Activated CD4-positive, alpha-beta T cell treated with anti-CD3 and anti-CD28 coated beads for 36 hours (primary cell): ENCODE results near the gene ZFPM1. TPM values are rescaled to one million over a fixed set of nuclear protein-coding genes. Genes with fewer than 3 reads are reported as not detected.
A peak's percentile ranks its signal among the peaks of the same experiment; 100 is the strongest.

ENCODE experiments used
- ATAC-seq: fragments of 200-7000 bp; cut with Tn5 transposase; one replicate; pipeline ENCODE4 v1.10.0; 2021; ENCODE audit warnings: mild to moderate bottlenecking, moderate library complexity
- CTCF ChIA-PET: fragments of 350-600 bp; sonication (Branson Sonifier 250); formaldehyde crosslinking; loops from one replicate; lab custom pipeline; 2021; ENCODE audit warnings: antibody characterized with exemption; lab: Charles Lee
- POLR2A ChIA-PET: fragments of 350-600 bp; sonication (Branson Sonifier 250); formaldehyde crosslinking; loops from one replicate; lab custom pipeline; 2021; ENCODE audit warnings: antibody characterized with exemption, inconsistent platforms; lab: Charles Lee
- DNase-seq: peaks from one replicate; pipeline ENCODE4 v3.0.0-alpha.2; 2020
- H3K27ac Mint-ChIP-seq: one replicate; pipeline ENCODE4 v1.8.0; 2021; ENCODE audit warnings: mixed read lengths
- H3K27me3 Mint-ChIP-seq: one replicate; pipeline ENCODE4 v1.8.0; 2021; ENCODE audit warnings: mixed read lengths
- H3K36me3 Mint-ChIP-seq: one replicate; pipeline ENCODE4 v1.8.0; 2021; ENCODE audit warnings: low read depth, mixed read lengths
- H3K4me1 Mint-ChIP-seq: one replicate; pipeline ENCODE4 v1.8.0; 2021; ENCODE audit warnings: mixed read lengths
- H3K4me3 Mint-ChIP-seq: one replicate; pipeline ENCODE4 v1.8.0; 2021; ENCODE audit warnings: mild to moderate bottlenecking, moderate library complexity, mixed read lengths
- H3K9me3 Mint-ChIP-seq: one replicate; pipeline ENCODE4 v1.8.0; 2021; ENCODE audit warnings: low read depth, mixed read lengths
- intact Hi-C, 2 experiments: fragments of 100-400 bp; cut with DNase I in 1 of 2; cut with micrococcal nuclease in 1 of 2; formaldehyde crosslinking; loops; one replicate each; pipeline versions ENCODE4 v1.14.2 to v1.15.1; 2022 to 2024; cut with DNase I, micrococcal nuclease
- total RNA-seq, 2 experiments: library from RNA; stranded (reverse); gene quantifications; one replicate each; pipeline ENCODE4 v1.2.3, GENCODE V29; 2021

ZFPM1 gene
- total RNA-seq, 2 experiments from 2014 or later = 9.9 to 12.6 TPM

DNA sequence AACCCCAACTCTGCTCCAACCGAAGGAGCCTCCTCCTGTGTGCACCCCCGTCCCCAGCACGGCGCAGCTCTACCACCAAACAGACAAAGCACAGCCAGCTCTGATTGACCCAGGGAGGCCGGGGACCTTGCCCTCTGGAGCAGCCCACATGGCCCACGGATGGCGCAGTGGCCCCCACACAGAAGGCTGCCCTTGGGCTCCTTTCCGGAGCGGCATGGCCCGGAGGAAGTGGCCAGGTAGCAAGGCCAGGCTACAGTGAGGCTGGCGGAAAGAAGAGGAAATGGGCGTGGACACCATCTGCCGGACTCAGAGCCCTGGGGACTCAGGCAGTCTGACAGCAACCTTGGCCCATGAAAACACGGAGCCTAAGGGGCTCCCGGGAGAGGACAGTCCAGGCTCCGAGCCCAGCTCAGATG is 97.2 kb downstream of the ZFPM1 start:
- DNase-seq (no peak), ATAC-seq (no peak)
- ChIA-PET POLR2A (no interaction called here), CTCF (interaction anchor here (0.8 to 1.0 kb wide), 2 partner anchors 83 to 112 kb away, joined by 3 read pairs; no protein-coding TSS in a partner anchor)
- H3K4me3 Mint-ChIP-seq = no peak overlapping the region
- H3K27me3 Mint-ChIP-seq = peaks cover 16% of the 10 kb centered on the region
- H3K36me3 Mint-ChIP-seq = no peaks in the 10 kb centered on the region
- H3K27ac Mint-ChIP-seq = no peak overlapping the region
- intact Hi-C loops = no loop called here
- H3K9me3 Mint-ChIP-seq = no peaks in the 10 kb centered on the region
- peaks cover 2% of the 10 kb centered on the region for H3K4me1 Mint-ChIP-seq

DNA sequence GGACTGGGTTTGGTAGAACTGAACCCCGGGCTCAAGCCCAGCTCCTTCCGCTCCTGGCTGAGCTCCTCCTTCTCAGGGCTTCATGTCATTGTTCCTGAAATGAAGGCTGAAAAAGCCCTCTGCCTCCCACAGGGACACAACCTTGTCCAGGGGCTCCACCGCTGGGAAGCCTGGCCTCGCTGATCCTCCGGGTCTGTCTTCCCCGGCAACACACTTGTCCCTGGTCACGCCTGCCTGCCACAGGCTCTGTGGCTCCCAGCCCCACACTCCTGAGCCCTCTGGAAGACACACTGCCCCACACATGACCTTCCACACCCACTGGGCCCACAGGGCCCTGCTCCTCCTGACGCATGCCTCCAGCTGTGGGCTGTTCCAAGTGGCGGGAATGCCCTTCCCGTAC is 99.1 kb downstream of the ZFPM1 start:
- ATAC-seq (no peak), DNase-seq (no peak)
- POLR2A ChIA-PET = no interaction called here
- Mint-ChIP-seq H3K9me3 (peaks cover 3% of the 10 kb centered on the region), H3K27me3 (peaks cover 10% of the 10 kb centered on the region), H3K36me3 (no peaks in the 10 kb centered on the region), H3K27ac (no peak overlapping the region), H3K4me3 (no peak overlapping the region), H3K4me1 (peaks cover 2% of the 10 kb centered on the region)
- CTCF ChIA-PET = no interaction called here
- intact Hi-C loops = no loop called here

DNA sequence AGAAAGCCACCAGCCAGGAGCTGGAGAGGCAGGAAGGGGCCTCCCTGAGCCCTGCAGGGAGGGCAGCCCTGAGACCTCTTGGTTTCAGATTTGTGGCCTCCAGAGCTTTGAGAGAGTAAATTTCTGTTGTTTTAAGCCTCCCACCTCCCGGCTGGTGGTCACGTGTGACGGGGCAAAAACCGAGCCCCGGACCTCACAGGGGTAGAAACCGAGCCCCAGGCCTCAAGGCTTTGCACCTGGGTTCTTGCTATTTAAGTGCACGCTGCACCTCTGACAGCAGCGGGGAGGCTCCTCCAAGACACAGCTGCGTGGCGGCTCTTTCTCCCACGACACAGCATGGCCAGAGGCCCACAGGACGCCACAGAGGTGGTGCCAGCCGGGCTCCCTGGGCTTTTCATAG is 99.7 kb downstream of the ZFPM1 start:
- Mint-ChIP-seq H3K27ac (no peak overlapping the region), H3K36me3 (no peaks in the 10 kb centered on the region), H3K27me3 (peaks cover 10% of the 10 kb centered on the region), H3K4me1 (peaks cover 2% of the 10 kb centered on the region), H3K4me3 (no peak overlapping the region), H3K9me3 (peaks cover 3% of the 10 kb centered on the region)
- POLR2A ChIA-PET = no interaction called here
- DNase-seq (no peak), ATAC-seq (no peak)
- intact Hi-C loops = no loop called here
- CTCF ChIA-PET = no interaction called here

- ChIA-PET POLR2A (no interaction called here), CTCF (no interaction called here)
- DNase-seq (no peak), ATAC-seq (no peak)
- Mint-ChIP-seq H3K27me3 (peaks cover 10% of the 10 kb centered on the region), H3K9me3 (peaks cover 3% of the 10 kb centered on the region), H3K4me3 (no peak overlapping the region), H3K27ac (no peak overlapping the region), H3K4me1 (peaks cover 2% of the 10 kb centered on the region), H3K36me3 (no peaks in the 10 kb centered on the region)
- intact Hi-C loops = no loop called here
Measured at GRCh38 chr16:88553739-88554138, 100.7 kb downstream of the ZFPM1 start.

- Mint-ChIP-seq H3K4me1 (peaks cover 2% of the 10 kb centered on the region), H3K9me3 (peaks cover 3% of the 10 kb centered on the region), H3K27me3 (peaks cover 8% of the 10 kb centered on the region), H3K27ac (no peak overlapping the region), H3K36me3 (no peaks in the 10 kb centered on the region), H3K4me3 (no peak overlapping the region)
- no peak for DNase-seq
- intact Hi-C loops = no loop called here
- CTCF ChIA-PET = interaction anchor here (0.5 kb wide), 1 partner anchor 29 kb away, joined by 3 read pairs; no protein-coding TSS in a partner anchor
- POLR2A ChIA-PET = no interaction called here
- no peak for ATAC-seq
Measured at GRCh38 chr16:88554711-88555264, 101.7 kb downstream of the ZFPM1 start.

DNA sequence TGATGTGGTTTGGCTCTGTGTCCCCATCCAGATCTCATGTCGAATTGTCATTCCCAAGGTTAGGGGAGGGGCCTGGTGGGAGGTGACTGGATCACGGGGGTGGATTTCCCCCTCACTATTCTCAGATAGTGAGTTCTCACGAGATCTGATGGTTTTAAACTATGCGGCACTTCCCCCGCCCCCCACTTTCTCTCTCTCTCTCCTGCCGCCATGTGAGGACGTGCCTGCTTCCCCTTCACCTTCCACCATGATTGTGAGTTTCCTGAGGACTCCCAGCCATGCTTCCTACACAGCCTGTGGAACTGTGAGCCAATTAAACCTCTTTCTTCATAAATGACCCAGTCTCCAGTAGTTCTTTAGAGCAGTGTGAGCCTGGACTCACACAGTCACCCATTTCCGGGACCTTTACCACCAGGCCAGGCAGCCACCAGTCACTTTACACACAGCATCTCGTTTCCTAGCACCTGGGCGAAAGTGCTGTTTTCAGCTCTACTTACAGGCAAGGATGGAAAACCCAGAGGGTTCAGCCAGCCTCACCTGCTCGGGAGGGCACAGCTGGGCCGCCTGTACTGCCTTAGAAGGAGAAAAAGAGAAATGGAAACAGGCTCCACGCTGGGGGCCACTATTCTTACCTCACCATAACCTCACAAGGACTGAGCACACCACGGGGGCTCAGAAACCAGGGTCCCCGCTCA is 103.4 kb downstream of the ZFPM1 start:
- Mint-ChIP-seq H3K27me3 (peaks cover 8% of the 10 kb centered on the region), H3K27ac (no peak overlapping the region), H3K4me3 (no peak overlapping the region), H3K4me1 (no peaks in the 10 kb centered on the region), H3K36me3 (no peaks in the 10 kb centered on the region), H3K9me3 (peaks cover 3% of the 10 kb centered on the region)
- intact Hi-C loops = no loop called here
- ChIA-PET POLR2A (no interaction called here), CTCF (no interaction called here)
- DNase-seq (no peak), ATAC-seq (no peak)

- H3K4me3 Mint-ChIP-seq = no peak overlapping the region
- peaks cover 3% of the 10 kb centered on the region for H3K9me3 Mint-ChIP-seq
- DNase-seq (peak; percentile 41), ATAC-seq (peak; percentile 58)
- H3K27ac Mint-ChIP-seq = no peak overlapping the region
- H3K36me3 Mint-ChIP-seq = no peaks in the 10 kb centered on the region
- CTCF ChIA-PET = interaction anchor here (0.6 kb wide), 1 partner anchor 550 kb away, joined by 4 read pairs; no protein-coding TSS in a partner anchor
- peaks cover 2% of the 10 kb centered on the region for H3K4me1 Mint-ChIP-seq
- intact Hi-C loops = loop anchor here in 1 of 2 experiments (1.0 kb wide), 1 partner anchor 116 kb away; no protein-coding TSS in a partner anchor
- peaks cover 4% of the 10 kb centered on the region for H3K27me3 Mint-ChIP-seq
- POLR2A ChIA-PET = interaction anchor here (0.6 kb wide), 1 partner anchor 307 kb away, joined by 5 read pairs; no protein-coding TSS in a partner anchor
Measured at GRCh38 chr16:88558457-88559442, 105.7 kb downstream of the ZFPM1 start.

GRCh38 chr16:88560714-88561484 is 107.8 kb downstream of the ZFPM1 start:
- Mint-ChIP-seq H3K4me1 (peaks cover 4% of the 10 kb centered on the region), H3K27ac (no peak overlapping the region), H3K4me3 (no peak overlapping the region), H3K27me3 (peaks cover 4% of the 10 kb centered on the region), H3K36me3 (no peaks in the 10 kb centered on the region), H3K9me3 (peaks cover 3% of the 10 kb centered on the region)
- no peak for ATAC-seq
- ChIA-PET POLR2A (interaction anchor here (0.8 kb wide), 1 partner anchor 9 kb away, joined by 4 read pairs; the partner anchor contains the start of gene ZC3H18), CTCF (interaction anchor here (0.9 to 2.3 kb wide), 8 partner anchors 10 to 123 kb away, joined by 3 to 10 read pairs (median 4); partner anchors contain the start of gene ZC3H18)
- DNase-seq = peak; percentile 29
- intact Hi-C loops = loop anchor here in 1 of 2 experiments (5.0 kb wide), 1 partner anchor 34 kb away; no protein-coding TSS in a partner anchor

DNA sequence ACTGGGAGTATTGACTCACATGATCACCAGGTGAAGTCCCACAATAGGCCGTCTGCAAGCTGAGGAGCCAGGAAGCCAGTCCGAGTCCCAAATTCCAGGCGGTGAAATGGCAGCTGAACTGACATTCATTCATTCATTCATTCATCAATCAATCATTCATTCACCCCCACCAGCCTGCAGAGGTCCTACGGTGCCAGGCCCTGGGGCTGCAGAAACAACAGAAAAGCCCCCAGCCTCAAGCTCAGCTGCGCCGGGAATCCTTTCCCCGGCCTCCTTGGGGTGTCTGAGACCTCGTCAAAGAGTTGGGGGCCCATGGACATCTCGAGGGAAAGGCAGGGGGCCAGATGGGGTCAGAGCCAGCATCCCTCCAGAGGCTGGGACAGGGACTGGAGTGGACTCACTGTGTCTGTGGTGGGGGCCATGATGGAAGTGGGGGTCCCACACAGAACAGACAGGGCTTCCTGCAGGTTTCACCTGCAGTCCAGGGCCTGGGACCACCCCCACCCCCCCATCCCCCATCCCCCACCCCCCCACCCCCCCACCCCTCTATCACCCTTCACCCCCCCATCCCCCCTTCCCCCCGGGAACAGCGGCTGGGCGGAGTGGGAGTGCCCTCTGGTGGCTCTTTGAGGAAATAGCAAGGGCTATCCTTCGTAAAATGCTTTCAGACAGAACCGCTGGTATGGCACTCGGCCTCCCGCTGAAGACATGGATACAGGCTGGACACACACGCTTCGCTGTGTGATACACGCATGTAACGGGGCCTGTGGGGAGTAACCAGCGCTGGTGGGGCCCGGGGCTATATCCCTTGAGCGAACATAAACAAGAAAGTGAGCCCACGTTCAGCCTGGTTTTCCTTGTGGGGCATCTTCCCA is 108.6 kb downstream of the ZFPM1 start:
- Mint-ChIP-seq H3K4me3 (no peak overlapping the region), H3K36me3 (no peaks in the 10 kb centered on the region), H3K27ac (no peak overlapping the region), H3K4me1 (peaks cover 12% of the 10 kb centered on the region), H3K9me3 (no peaks in the 10 kb centered on the region), H3K27me3 (peaks cover 3% of the 10 kb centered on the region)
- peak; percentile 49 for ATAC-seq
- intact Hi-C loops = loop anchor here (1.0 to 5.0 kb wide), 2 partner anchors 34 to 118 kb away; no protein-coding TSS in a partner anchor
- ChIA-PET CTCF (interaction anchor here (0.9 to 2.3 kb wide), 7 partner anchors 9 to 124 kb away, joined by 3 to 10 read pairs (median 4); partner anchors contain the start of gene ZC3H18), POLR2A (no interaction called here)
- peak; percentile 72 for DNase-seq

GRCh38 chr16:88566158-88566557 is 113.1 kb downstream of the ZFPM1 start:
- CTCF ChIA-PET = interaction anchor here (0.7 to 1.2 kb wide), 2 partner anchors 30 to 215 kb away, joined by 3 to 4 read pairs; no protein-coding TSS in a partner anchor
- peak; percentile 90 for DNase-seq
- peak; percentile 42 for ATAC-seq
- intact Hi-C loops = loop anchor here (1.0 to 5.0 kb wide), 2 partner anchors 109 to 114 kb away; no protein-coding TSS in a partner anchor
- Mint-ChIP-seq H3K4me1 (peaks cover 23% of the 10 kb centered on the region), H3K27ac (no peak overlapping the region), H3K27me3 (no peaks in the 10 kb centered on the region), H3K4me3 (no peak overlapping the region), H3K9me3 (no peaks in the 10 kb centered on the region), H3K36me3 (no peaks in the 10 kb centered on the region)
- POLR2A ChIA-PET = no interaction called here
